HG03442 (cell line): ENCODE data around the gene RSPH6A.
"Not testable (repeated sequence)": the region's sequence is repeated elsewhere in the genome, so short reads cannot be mapped to it uniquely, and the experiment has no call there.

Source experiments
- ATAC-seq: cut with Tn5 transposase; IDR thresholded peaks from one replicate; pipeline ENCODE4 v1.9.1; 2021; ENCODE audit warnings: mild to moderate bottlenecking, moderate library complexity; ENCODE audit not compliant: unreplicated experiment

The RSPH6A gene

DNA sequence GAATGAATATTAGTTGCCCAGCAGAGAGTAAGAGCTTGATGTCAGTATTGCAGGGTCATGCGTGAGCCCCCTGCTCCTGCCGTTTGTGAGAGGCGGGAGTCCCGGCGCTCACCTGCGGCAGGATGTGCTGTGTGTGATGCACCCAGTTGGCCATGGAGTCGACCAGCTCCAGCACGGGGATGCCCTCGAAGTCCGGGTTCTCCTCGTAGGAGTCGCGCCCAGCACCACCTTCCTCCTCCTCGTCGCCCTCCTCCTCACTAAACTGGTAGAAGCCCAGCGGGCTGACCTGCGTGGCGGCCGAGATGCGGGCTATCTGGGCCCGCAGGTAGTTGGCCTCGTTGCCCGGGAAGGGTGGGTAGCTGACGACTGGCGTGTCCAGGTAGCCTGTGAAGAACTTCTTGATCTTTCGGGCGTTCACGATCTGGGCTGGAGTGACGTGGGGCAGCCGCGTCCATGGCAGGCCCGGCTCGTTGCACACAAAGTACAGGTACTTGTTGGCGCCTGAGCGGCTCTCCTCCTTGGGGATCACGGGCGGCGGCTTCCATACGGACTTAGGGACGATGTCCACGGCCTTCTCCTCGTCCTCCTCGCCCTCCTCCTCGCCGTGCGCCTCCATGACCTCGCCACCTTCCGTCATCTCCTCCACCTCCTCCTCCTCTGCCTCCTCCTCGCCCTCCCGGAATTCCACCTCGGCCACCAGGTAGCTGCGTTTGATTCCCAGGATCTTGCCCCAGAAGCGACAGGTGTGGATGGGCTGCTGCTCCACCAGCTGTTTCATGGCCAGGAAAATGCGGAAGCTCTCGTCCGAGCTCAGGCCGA lies 10.8 kb downstream of the RSPH6A start:
- no peak for ATAC-seq

DNA sequence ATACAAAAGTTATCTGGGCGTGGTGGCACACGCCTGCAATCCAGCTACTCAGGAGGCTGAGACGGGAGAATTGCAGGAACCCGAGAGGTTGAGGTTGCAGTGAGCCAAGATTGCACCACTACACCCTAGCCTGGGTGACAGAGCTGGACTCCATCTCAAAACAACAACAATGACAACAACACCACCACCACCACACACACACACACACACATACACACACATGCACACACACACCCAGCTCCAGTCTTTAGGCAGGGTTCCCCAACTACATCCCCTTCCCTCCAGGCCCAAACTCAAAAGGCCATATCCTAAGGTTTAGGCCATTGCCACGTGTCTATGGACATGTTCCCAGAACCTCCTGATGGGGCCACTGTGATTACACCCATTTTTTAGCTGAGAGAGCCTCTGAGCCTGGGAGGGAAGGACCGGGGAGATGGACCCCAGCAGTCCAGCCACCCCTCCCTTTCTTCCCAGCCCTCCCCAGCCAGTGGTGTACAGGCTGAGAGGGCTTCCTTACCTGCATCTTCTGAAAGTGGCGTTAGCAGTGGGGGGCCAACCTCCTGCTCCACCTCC lies 13.4 kb downstream of the RSPH6A start:
- no peak for ATAC-seq

DNA sequence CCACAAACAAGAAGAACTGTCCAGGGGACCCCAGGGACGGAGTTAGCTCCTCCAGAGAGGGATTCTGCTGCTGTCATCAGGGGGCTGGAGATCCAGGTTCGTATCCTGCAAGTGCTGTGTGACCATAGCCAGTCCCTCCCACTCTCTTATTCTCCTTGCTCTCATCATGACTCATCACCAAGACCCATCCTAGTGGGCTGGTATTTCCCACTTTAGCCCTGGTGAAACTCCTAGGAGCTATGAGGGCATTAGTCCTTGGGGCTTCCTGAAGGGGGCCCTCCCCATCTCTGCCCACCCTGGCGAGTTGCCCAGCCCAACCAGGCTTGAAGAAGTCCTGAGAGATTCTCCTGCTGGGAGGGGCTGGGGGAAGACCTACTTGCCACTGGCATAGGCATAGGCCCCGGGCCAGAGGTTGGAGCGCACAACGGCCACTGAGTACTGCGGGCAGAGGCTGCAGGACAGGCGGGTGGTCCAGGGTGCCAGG lies 15.0 kb downstream of the RSPH6A start:
- no peak for ATAC-seq

GRCh38 chr19:45799541-45799940 lies 15.6 kb downstream of the RSPH6A start:
- not testable (repeated sequence) for ATAC-seq

GRCh38 chr19:45798995-45799517 lies 16.1 kb downstream of the RSPH6A start:
- no peak for ATAC-seq

DNA sequence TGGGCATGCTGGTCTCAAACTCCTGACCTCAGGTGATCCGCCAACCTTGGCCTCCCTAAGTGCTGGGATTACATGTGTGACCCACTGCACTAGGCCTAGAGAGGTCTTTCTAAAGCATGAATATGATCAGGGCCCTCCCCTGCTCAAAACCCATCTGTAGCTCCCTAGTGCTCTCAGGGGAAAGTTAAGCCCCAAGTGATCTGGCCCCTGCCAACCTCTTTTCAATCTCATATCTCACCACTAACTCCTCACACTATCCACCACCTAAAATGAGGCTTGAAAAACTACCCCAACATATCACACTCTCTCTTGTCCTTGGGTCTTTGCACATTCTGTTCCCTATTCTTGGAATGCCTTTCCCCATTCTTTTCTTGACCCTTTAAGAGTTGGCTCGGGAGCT lies 20.5 kb downstream of the RSPH6A start:
- ATAC-seq = no peak

GRCh38 chr19:45793876-45794275 lies 21.2 kb downstream of the RSPH6A start:
- no peak for ATAC-seq

DNA sequence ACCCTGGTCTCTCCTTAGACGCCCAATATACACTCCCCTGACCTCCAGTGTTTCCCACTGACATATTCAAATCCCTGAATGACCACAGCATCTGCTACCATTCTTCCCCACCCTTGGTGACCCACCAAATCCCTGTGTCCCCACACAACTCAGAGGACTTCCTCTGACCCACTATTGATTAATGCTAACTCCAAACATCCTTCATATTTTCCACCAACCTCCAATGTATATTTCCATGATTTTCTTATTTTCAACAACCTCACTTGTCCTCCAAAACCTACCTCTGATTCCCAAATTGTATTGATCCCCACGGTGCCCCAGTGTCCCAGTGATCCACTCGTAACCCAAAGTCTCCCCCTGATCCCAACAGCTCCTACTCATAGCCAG lies 21.9 kb downstream of the RSPH6A start:
- ATAC-seq = no peak

- ATAC-seq = peak; percentile 90
Measured at GRCh38 chr19:45792470-45793177, 22.5 kb downstream of the RSPH6A start, which contains the start of gene DMWD. Gene DMWD, minus strand, starts transcription at chr19:45792845. Its CDS starts 89 bp downstream, at chr19:45792756.

DNA sequence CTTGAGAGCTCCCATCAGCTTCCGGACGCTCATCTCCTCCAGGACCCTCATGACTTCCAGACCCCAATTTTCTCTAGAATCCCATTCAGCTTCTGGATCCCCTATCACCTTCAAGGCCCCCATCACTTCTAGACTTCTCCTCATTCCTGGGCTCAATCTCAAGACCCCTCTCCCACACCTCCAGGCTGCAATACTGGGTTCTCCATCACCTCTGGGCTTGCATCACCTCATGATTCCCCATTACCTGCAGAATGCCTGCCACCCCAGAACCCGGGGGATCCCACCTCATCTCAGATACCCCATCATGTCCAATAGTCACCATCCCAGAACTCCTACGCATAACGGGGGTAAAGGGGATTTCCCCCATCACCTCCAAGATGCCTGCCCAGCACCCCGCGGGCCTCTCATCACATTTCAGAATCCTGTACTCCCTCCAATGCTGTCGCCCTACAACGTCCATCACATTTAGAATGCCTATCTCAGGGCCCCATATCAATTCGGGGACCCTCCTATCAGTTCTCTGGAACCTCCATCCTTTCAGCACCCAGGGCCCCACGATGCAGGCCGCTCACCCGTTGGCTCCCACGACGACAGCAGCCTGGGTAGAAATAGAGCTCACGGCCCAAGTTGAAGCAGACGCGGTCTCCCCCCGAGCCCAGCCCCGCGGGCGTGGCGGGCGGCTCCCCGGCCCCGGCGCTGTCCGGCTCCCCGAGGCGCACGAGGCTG lies 23.2 kb downstream of the RSPH6A start:
- ATAC-seq = no peak

DNA sequence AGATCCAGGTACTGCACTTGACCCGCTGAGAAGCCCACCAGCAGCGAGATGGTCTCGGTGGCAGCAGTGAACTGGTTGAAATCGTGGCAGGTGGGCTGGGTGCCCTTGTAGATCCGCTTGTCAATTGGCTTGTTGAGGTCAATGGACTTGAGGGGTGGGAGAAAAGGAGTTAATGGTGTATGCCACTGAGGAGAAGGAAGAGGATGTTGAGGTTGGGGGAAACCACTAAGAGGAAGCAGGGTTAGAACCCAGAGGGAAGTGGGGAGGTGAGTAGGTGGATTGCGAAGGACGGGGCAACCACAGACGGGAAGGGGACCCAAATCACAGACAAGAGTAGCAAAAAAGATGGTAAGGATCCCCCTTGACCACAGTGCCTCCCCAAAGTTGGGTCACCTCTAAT lies 24.2 kb downstream of the RSPH6A start:
- no peak for ATAC-seq

DNA sequence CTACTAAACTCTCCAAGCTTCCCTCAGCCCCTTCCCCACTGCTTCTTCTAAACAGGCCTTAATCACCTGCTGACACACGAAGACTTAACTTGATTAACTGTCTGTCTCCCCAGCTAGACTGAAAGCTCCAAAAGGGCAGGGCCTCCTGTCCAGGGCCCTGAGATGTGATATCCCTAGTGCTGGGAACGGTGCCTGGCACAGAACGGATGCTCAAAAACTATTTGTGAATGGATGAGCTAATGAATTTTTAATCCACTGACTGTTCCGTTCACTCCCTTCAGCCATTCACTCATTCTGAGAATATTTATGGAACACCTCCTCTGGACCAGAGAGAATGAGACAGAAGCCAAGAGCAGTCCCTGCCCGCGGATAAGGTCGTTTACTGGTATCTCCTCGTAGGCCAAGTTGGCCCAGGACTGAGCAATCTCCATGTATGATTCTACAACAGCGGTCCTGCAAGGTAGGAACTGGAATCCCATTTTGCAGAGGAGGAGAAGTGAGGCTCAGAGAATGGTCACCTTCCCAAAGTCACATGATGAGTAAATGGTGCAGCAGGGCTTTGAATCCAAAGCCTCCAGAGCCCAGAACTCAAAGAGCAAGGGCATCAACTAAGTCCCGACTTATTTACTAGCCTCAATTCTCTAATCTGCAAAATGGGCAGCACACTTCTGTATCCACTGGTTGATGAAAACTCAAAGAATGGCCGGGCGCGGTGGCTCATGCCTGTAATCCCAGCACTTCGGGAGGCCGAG lies 25.9 kb downstream of the RSPH6A start:
- no peak for ATAC-seq

GRCh38 chr19:45786533-45786894 lies 28.6 kb downstream of the RSPH6A start:
- ATAC-seq = no peak

DNA sequence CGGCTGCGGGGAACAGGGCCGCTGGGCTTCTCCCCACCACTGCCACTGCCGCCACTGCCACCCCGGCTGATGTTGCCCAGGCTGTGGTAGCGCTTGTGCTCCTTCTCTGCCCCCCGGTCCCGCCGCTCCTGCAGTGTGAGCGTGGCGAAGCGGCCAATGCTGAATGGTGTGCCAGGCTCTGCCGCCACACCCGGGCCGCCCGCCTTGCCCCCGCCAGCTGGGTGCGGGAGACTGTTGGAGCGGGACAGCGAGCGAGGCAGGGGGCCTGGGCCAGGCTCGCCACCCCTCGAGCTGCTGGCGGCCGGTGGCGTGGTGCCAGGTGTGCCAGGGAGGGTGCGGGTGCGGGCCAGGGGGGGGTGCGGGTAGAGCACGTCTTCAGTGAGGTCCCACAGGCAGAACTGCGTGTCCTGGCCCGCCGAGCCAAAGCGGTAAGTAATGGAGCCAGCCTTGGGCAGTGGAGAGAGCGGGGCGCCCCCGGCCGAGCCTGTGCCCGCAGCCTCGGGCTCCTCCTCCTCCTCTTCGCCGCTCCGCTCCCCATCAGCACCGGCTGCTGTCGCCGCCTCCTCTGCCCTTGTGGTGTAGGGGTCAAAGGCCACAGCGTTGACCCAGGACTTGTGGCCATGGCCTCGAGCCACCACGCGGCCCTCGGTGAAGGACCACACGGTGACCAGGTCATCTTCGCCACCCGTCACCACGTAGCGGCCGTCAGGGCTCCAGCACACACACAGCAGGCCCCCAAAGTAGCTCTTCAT lies 29.2 kb downstream of the RSPH6A start:
- no peak for ATAC-seq

GRCh38 chr19:45785097-45785496 lies 30.0 kb downstream of the RSPH6A start:
- ATAC-seq = no peak

DNA sequence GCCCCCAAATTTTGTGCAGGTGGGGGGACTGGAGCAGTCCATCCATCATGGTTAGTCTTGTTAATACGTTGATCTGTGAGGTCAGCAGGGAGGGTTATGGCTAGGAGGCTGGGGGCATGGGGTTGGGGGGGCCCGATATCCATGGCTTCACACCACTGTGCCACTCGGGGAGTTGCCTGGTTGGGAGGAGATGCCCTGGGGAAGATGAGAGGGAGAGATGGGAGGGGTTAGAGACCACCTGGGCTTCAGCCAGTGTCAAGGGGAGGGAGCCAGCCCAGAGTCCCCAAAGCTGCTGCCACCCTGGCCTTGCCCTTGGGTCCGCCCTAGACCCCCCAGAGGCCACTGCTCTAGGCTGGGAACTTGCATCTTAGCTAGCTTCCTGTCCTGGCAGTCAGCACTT lies 31.0 kb downstream of the RSPH6A start:
- ATAC-seq = no peak

DNA sequence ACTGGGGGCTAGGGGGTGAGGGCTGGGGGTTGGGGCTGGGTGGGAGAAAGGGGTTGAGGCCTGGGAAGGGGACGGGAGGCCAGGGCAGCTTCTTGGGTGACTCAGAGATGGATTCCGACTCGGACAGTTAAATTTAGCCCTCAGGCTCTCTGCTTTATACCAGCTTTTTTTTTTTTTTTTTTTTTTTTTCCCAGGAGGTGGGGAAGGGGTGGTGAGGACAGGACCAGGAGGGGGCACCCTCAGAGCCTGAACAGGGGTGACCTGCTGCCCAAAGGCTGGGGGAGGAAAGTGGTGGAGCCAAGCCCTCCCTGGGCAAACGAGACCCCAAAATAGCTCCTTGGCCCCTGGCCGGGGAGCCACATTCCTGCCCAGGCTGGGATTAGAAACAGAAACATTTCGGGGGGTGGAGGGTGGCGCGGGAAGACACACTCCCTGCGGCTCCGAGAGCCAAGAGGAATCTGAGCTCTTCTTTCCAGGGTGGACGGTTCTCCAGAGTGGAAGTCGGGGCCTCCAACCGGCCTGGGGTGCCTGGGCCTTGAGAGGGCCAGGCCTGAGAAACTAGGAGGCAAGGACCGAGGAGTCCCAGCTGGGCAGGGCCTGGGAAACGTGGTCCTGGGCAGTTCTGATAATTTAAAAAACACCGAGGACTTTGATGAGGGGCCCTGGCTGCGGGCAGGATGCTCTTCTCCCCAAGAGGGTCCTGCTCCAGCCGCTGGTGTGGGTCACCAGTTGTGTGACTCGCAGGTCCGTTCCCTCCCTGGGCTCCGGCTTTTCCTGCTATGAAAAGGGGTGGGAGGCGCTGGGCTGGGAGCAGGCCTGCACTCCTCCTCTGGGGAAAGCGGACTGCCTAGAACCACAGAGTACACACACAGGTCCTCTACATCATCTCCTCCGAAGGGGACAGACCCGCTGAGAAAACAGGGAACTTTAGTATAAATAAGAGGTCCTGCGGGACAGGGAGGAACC lies 32.0 kb downstream of the RSPH6A start:
- ATAC-seq = no peak

DNA sequence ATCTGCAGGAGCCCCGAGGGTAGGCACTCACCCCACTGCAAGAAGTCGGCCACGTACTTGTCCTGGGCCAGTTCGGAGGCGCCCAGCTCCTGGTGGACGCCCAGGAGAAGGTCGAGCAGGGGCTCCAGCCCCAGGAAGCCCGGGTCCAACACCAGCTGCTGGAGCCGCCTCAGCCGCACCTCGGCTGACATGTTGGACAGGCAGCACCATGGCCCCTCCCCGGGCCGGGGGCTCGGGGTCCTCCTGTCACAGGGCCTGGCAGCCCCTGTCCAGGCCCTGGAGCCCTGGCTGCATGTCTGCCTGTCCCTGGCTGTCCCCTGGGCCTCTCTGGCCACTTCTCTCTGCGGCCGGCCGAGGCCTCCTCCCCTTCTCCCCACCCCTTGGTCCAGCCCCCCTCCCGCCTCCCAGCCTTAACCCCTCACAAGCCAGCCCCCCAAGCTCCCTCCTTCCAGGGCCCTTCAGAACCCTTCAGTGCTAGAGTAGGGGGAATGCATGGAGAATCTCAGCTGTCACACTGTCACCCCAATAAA lies 32.9 kb downstream of the RSPH6A start, which contains the start of gene DMPK:
Gene DMPK, minus strand, starts transcription at position 329 of the 530 bp plus-strand sequence. Its CDS starts 138 bp downstream, at position 191.
- ATAC-seq = no peak
